ENCODE data around the gene CFAP99. TPM values are rescaled to one million over a fixed set of nuclear protein-coding genes. Genes with fewer than 3 reads are reported as not detected.
A peak's percentile ranks its signal among the peaks of the same experiment; 100 is the strongest.

Gene CFAP99
- total RNA-seq, 1 donor from 2014 or later, result not detected

DNA sequence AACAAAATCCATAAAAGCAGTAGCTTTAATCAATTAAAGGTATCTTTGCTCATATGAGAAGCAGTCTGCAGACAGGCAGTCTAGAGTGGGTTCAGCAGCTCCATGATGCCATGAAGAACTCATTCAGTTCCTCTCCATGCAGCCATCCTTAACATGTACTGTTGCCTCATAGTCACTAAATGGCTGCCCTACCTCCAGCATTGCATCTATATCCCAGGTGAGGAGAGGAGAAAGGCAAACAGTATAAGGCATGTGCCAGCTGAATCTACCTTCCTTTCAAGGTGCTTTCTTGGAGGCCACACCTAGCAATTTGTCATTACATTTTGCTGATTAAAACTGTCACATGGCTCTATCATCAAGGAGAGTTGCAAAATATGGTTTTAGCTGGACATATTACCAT is 13.2 kb downstream of the CFAP99 start:
- Mint-ChIP-seq H3K27me3 (ENCODE audit: insufficient read depth, low read depth) (peaks cover 9% of the 10 kb centered on the region), H3K4me1 (peaks cover 5% of the 10 kb centered on the region), H3K4me3 (no peak overlapping the region), H3K36me3 (no peaks in the 10 kb centered on the region), H3K9me3 (no peaks in the 10 kb centered on the region), H3K27ac (no peak overlapping the region)
- Histone ChIP-seq H3F3A (ENCODE audit: low read depth) (no peaks in the 10 kb centered on the region), H3K4me1 (peaks cover 4% of the 10 kb centered on the region), H4K20me1 (ENCODE audit: low read depth) (no peaks in the 10 kb centered on the region), H3K79me2 (ENCODE audit: low read depth) (no peaks in the 10 kb centered on the region), H2AFZ (replicated peaks) (no peak overlapping the region), H3K4me2 (no peak overlapping the region), H3K36me3 (no peaks in the 10 kb centered on the region), H3K27me3 (no peaks in the 10 kb centered on the region), H3K27ac (no peak overlapping the region), H3K9me3 (ENCODE audit: low read depth) (no peaks in the 10 kb centered on the region), H3K9ac (no peak overlapping the region), H3K4me3 (no peak overlapping the region)
- DNase-seq (ENCODE audit: low spot score), result no peak
- TF ChIP-seq CTCF (IDR thresholded peaks at IDR 0.05), result no peak
- no peak for TF ChIP-seq EZH2phosphoT487 (IDR thresholded peaks at IDR 0.05)

- Histone ChIP-seq H3F3A (ENCODE audit: low read depth) (no peaks in the 10 kb centered on the region), H3K9ac (no peak overlapping the region), H3K4me3 (no peak overlapping the region), H3K79me2 (ENCODE audit: low read depth) (no peaks in the 10 kb centered on the region), H3K27ac (no peak overlapping the region), H2AFZ (replicated peaks) (no peak overlapping the region), H3K4me1 (peaks cover 4% of the 10 kb centered on the region), H3K27me3 (no peaks in the 10 kb centered on the region), H3K9me3 (ENCODE audit: low read depth) (no peaks in the 10 kb centered on the region), H3K4me2 (no peak overlapping the region), H4K20me1 (ENCODE audit: low read depth) (no peaks in the 10 kb centered on the region), H3K36me3 (no peaks in the 10 kb centered on the region)
- Mint-ChIP-seq H3K27ac (no peak overlapping the region), H3K4me1 (peaks cover 5% of the 10 kb centered on the region), H3K27me3 (ENCODE audit: insufficient read depth, low read depth) (peaks cover 9% of the 10 kb centered on the region), H3K36me3 (no peaks in the 10 kb centered on the region), H3K4me3 (no peak overlapping the region), H3K9me3 (no peaks in the 10 kb centered on the region)
- no peak for TF ChIP-seq EZH2 (IDR thresholded peaks at IDR 0.05)
- no peak for TF ChIP-seq EZH2phosphoT487 (IDR thresholded peaks at IDR 0.05)
- no peak for TF ChIP-seq CTCF (IDR thresholded peaks at IDR 0.05)
- DNase-seq (ENCODE audit: low spot score), result no peak
These were observed 14.3 kb downstream of the CFAP99 start for GRCh38 chr4:2432991-2433530.

GRCh38 chr4:2433609-2434350 is 15.0 kb downstream of the CFAP99 start:
- Histone ChIP-seq H3K4me1 (peaks cover 4% of the 10 kb centered on the region), H3K4me2 (peak overlapping the region; percentile 4), H3K4me3 (no peak overlapping the region), H3K27me3 (no peaks in the 10 kb centered on the region), H3K9ac (no peak overlapping the region), H2AFZ (replicated peaks) (peak overlapping the region; percentile 57), H4K20me1 (ENCODE audit: low read depth) (no peaks in the 10 kb centered on the region), H3K9me3 (ENCODE audit: low read depth) (no peaks in the 10 kb centered on the region), H3F3A (ENCODE audit: low read depth) (no peaks in the 10 kb centered on the region), H3K27ac (no peak overlapping the region), H3K79me2 (ENCODE audit: low read depth) (no peaks in the 10 kb centered on the region), H3K36me3 (no peaks in the 10 kb centered on the region)
- TF ChIP-seq EZH2phosphoT487 (IDR thresholded peaks at IDR 0.05), result no peak
- no peak for TF ChIP-seq CTCF (IDR thresholded peaks at IDR 0.05)
- TF ChIP-seq EZH2 (IDR thresholded peaks at IDR 0.05), result no peak
- H3K9me3 Mint-ChIP-seq, result no peaks in the 10 kb centered on the region
- DNase-seq (ENCODE audit: low spot score), result no peak
- no peaks in the 10 kb centered on the region for H3K36me3 Mint-ChIP-seq
- peaks cover 10% of the 10 kb centered on the region for H3K27me3 Mint-ChIP-seq (ENCODE audit: insufficient read depth, low read depth)
- H3K27ac Mint-ChIP-seq, result peak overlapping the region; percentile 25
- H3K4me1 Mint-ChIP-seq, result peaks cover 3% of the 10 kb centered on the region
- no peak overlapping the region for H3K4me3 Mint-ChIP-seq
